H1 (cell line): Measurements from ENCODE around the gene KIAA1586. TPM values are rescaled to one million over a fixed set of nuclear protein-coding genes. Genes with fewer than 3 reads are reported as not detected.

ENCODE experiments used
- KDM5A ChIP-seq: fragments of 200-600 bp; IDR thresholded peaks from 2 replicates; pipeline ENCODE4 v1.7.1; 2012; ENCODE audit warnings: mild to moderate bottlenecking, low read length, inconsistent platforms, mixed read lengths
- polyA plus RNA-seq, 7 experiments: library from polyadenylated mRNA; depleted of rRNA in 3 of 7; stranded (reverse) in 5 of 7; unstranded in 2 of 7; fragments of >200 nt in 5 of 7; fragments of 200-250 nt in 2 of 7; gene quantifications; 1 replicate in 5 of 7; 2 replicates in 1 of 7; 4 replicates in 1 of 7; pipeline versions ENCODE4 v1.2.1 to v1.2.3, GENCODE V29; 2011 to 2013; ENCODE audit warnings: missing spikeins in 2 of 7, mixed read lengths in 2 of 7
- total RNA-seq: library from RNA; stranded (reverse); fragmentation: NEBNext Ultra II Directional; extraction: Animal tissue kit (Norgen Biotek cat#: 25700); gene quantifications from 2 replicates; pipeline ENCODE4 v1.2.1, GENCODE V29; 2021

KIAA1586 gene
- total and polyA plus RNA-seq, 2 of the 8 experiments (the other 6 are each of a cell fraction or from before 2014, with no cell fraction given) = 2.1 to 24.4 TPM

- TF ChIP-seq KDM5A = no peak
Observed at GRCh38 chr6:57026001-57026400, 20.5 kb upstream of the KIAA1586 start (continued).
